Activated CD8-positive, alpha-beta T cell treated with anti-CD3 and anti-CD28 coated beads for 36 hours (primary cell): ENCODE measurements around the gene DHRS7. TPM values are rescaled to one million over a fixed set of nuclear protein-coding genes. Genes with fewer than 3 reads are reported as not detected.

Experiments used
- ATAC-seq: fragments of 200-7000 bp; cut with Tn5 transposase; one replicate; pipeline ENCODE4 v1.10.0; 2021; ENCODE audit warnings: mild to moderate bottlenecking, moderate library complexity
- CTCF ChIA-PET: fragments of 350-600 bp; sonication (Branson Sonifier 250); formaldehyde crosslinking; loops from one replicate; lab custom pipeline; 2021; ENCODE audit warnings: antibody characterized with exemption; lab: Charles Lee
- POLR2A ChIA-PET: fragments of 350-600 bp; sonication (Branson Sonifier 250); formaldehyde crosslinking; loops from one replicate; lab custom pipeline; 2021; ENCODE audit warnings: antibody characterized with exemption; lab: Charles Lee
- DNase-seq: peaks from one replicate; pipeline ENCODE4 v3.0.0-alpha.2; 2020
- H3K27ac Mint-ChIP-seq: one replicate; pipeline ENCODE4 v1.8.0; 2021; ENCODE audit warnings: mild to moderate bottlenecking, mixed read lengths
- H3K27me3 Mint-ChIP-seq: one replicate; pipeline ENCODE4 v1.8.0; 2021; ENCODE audit warnings: mixed read lengths
- H3K36me3 Mint-ChIP-seq: one replicate; pipeline ENCODE4 v1.8.0; 2021; ENCODE audit warnings: low read depth, mixed read lengths
- H3K4me1 Mint-ChIP-seq: one replicate; pipeline ENCODE4 v1.8.0; 2021; ENCODE audit warnings: low read depth, mixed read lengths
- H3K4me3 Mint-ChIP-seq: one replicate; pipeline ENCODE4 v1.8.0; 2021; ENCODE audit warnings: mild to moderate bottlenecking, moderate library complexity, mixed read lengths
- H3K9me3 Mint-ChIP-seq: one replicate; pipeline ENCODE4 v1.8.0; 2021; ENCODE audit warnings: mixed read lengths
- CTCF ChIP-seq: fragments of 200-600 bp; IDR thresholded peaks from one replicate; pipeline ENCODE4 v1.8.0; 2022; ENCODE audit warnings: antibody characterized with exemption, mild to moderate bottlenecking
- intact Hi-C: fragments of 100-400 bp; cut with micrococcal nuclease; formaldehyde crosslinking; loops from one replicate; pipeline ENCODE4 v1.10.0; 2022
- total RNA-seq, 2 experiments: library from RNA; stranded (reverse); gene quantifications; one replicate each; pipeline ENCODE4 v1.2.3, GENCODE V29; 2021

DHRS7 gene
- total RNA-seq, 2 experiments from 2014 or later, result 46.4 to 46.6 TPM

- ATAC-seq, result no peak
- ChIA-PET POLR2A (interaction anchor here (2.9 kb wide), 1 partner anchor 10 kb away, joined by 10 read pairs; the partner anchor contains the start of gene DHRS7), CTCF (interaction anchor here (0.7 to 1.4 kb wide), 4 partner anchors 8 to 210 kb away, joined by 3 to 6 read pairs (median 4); no protein-coding TSS in a partner anchor)
- Mint-ChIP-seq H3K27me3 (no peaks in the 10 kb centered on the region), H3K4me3 (no peak overlapping the region), H3K9me3 (peaks cover 2% of the 10 kb centered on the region), H3K36me3 (no peaks in the 10 kb centered on the region), H3K4me1 (no peaks in the 10 kb centered on the region), H3K27ac (no peak overlapping the region)
- intact Hi-C loops, result no loop called here
- no peak for TF ChIP-seq CTCF
- DNase-seq, result no peak
Measured at GRCh38 chr14:60174352-60175254, 9.4 kb upstream of the DHRS7 start.

DNA sequence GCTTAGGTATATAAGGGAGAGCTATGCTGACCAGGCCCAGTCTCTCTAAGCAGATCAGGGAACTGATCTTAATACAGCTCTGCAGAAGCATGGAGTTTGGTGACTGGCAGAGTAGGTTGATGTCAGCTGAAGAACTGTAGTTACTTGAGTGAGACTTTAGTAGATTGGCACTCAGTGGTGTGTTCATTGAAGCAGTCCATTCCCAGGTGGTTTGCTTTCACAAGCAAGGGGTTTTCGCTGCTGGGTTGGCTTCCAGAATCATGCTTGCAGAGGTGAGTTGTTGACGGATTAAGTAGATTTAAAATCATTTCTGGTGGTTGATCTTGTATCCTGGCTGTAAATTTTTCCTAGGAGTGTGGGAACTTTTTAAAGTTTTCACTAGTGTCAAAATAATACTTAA is 6.5 kb upstream of the DHRS7 start:
- Mint-ChIP-seq H3K36me3 (no peaks in the 10 kb centered on the region), H3K9me3 (no peaks in the 10 kb centered on the region), H3K27me3 (no peaks in the 10 kb centered on the region), H3K4me3 (no peak overlapping the region), H3K4me1 (peaks cover under 1% of the 10 kb centered on the region), H3K27ac (no peak overlapping the region)
- no peak for TF ChIP-seq CTCF
- DNase-seq (no peak), ATAC-seq (no peak)
- POLR2A ChIA-PET, result no interaction called here
- intact Hi-C loops, result no loop called here
- CTCF ChIA-PET, result interaction anchor here (1.1 to 1.7 kb wide), 4 partner anchors 10 to 207 kb away, joined by 3 to 10 read pairs (median 6); no protein-coding TSS in a partner anchor

DNA sequence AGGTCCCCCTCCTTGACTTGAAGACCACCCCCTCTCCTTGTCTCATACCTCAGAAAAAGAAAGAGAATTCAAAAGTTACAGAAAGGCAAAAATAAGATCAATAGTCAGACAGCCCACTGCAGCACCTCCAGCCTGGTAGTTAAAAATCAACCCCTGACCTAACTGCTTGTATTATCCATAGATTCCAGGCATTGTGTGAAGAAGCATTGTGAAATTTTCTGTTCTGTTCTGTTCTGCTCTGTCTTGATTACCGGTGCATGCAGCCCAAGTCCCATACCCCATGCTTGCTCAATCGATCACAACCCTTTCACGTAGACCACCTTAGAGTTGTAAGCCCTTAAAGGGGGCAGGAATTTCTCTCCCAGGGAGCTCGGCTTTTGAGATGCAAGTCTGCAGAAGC is 5.8 kb upstream of the DHRS7 start:
- no peaks in the 10 kb centered on the region for H3K36me3 Mint-ChIP-seq
- ChIA-PET POLR2A (no interaction called here), CTCF (interaction anchor here (1.1 to 1.7 kb wide), 3 partner anchors 11 to 206 kb away, joined by 5 to 10 read pairs (median 6); no protein-coding TSS in a partner anchor)
- ATAC-seq (no peak), DNase-seq (no peak)
- TF ChIP-seq CTCF, result no peak
- no peak overlapping the region for H3K27ac Mint-ChIP-seq
- no peaks in the 10 kb centered on the region for H3K9me3 Mint-ChIP-seq
- peaks cover 8% of the 10 kb centered on the region for H3K4me1 Mint-ChIP-seq
- no peak overlapping the region for H3K4me3 Mint-ChIP-seq
- no peaks in the 10 kb centered on the region for H3K27me3 Mint-ChIP-seq
- intact Hi-C loops, result no loop called here

GRCh38 chr14:60169722-60170121 is 4.5 kb upstream of the DHRS7 start:
- POLR2A ChIA-PET, result no interaction called here

More at GRCh38 chr14:60169722-60170121, 4.5 kb upstream of the DHRS7 start:
- DNase-seq, result no peak
- no peak for TF ChIP-seq CTCF
- Mint-ChIP-seq H3K4me1 (peaks cover 13% of the 10 kb centered on the region), H3K27me3 (no peaks in the 10 kb centered on the region), H3K27ac (no peak overlapping the region), H3K36me3 (no peaks in the 10 kb centered on the region), H3K4me3 (no peak overlapping the region), H3K9me3 (no peaks in the 10 kb centered on the region)
- intact Hi-C loops, result no loop called here
- CTCF ChIA-PET, result interaction anchor here (1.1 kb wide), 1 partner anchor 14 kb away, joined by 4 read pairs; no protein-coding TSS in a partner anchor
- no peak for ATAC-seq
